ENCODE data around the gene AFAP1. TPM values are rescaled to one million over a fixed set of nuclear protein-coding genes. Genes with fewer than 3 reads are reported as not detected.

Gene AFAP1
- total and polyA plus RNA-seq, 2 of the 8 experiments (the other 6 are each of a cell fraction or from before 2014, with no cell fraction given), result 3.6 to 18.2 TPM

- TF ChIP-seq, protein P1, sequence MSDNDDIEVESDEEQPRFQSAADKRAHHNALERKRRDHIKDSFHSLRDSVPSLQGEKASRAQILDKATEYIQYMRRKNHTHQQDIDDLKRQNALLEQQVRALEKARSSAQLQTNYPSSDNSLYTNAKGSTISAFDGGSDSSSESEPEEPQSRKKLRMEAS (IDR thresholded peaks at IDR 0.05), result no peak
- TF ChIP-seq SIRT6 (IDR thresholded peaks at IDR 0.05; ENCODE audit: low read length), result no peak
Measured at GRCh38 chr4:7739077-7739917, 200.4 kb downstream of the AFAP1 start (continued).

Data from H1 (cell line).